Measurements from ENCODE around the gene KLHL30.

DNA sequence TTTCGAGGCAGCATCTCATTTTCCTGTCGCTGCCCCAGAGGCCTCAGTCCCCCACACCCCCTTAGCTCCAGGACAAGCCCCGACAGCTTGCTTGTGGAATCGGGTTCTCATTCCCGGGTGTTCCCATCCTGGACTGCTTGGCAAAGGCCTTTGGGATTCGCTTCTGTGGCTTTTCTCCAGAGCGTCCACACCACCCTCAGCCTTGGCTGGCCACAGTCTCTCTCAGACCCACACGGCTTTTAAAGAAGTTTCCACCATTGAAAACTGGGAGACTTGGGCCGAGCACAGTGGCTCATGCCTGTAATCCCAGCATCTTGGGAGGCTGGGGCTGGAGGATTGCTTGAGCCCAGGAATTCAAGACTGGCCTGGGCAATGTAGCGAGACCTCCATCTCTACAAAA is 35.6 kb upstream of the KLHL30 start:
- TF ChIP-seq, protein P1, sequence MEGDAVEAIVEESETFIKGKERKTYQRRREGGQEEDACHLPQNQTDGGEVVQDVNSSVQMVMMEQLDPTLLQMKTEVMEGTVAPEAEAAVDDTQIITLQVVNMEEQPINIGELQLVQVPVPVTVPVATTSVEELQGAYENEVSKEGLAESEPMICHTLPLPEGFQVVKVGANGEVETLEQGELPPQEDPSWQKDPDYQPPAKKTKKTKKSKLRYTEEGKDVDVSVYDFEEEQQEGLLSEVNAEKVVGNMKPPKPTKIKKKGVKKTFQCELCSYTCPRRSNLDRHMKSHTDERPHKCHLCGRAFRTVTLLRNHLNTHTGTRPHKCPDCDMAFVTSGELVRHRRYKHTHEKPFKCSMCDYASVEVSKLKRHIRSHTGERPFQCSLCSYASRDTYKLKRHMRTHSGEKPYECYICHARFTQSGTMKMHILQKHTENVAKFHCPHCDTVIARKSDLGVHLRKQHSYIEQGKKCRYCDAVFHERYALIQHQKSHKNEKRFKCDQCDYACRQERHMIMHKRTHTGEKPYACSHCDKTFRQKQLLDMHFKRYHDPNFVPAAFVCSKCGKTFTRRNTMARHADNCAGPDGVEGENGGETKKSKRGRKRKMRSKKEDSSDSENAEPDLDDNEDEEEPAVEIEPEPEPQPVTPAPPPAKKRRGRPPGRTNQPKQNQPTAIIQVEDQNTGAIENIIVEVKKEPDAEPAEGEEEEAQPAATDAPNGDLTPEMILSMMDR (conservative IDR thresholded peaks at IDR 0.05): no peak
- no peak for TF ChIP-seq ZFX (IDR thresholded peaks at IDR 0.05)

Measured in C4-2B (cell line).